HepG2 (cell line): Measurements from ENCODE around the gene DAB2. TPM values are rescaled to one million over a fixed set of nuclear protein-coding genes. Genes with fewer than 3 reads are reported as not detected.

Experiments
- AGO2 ChIP-seq: fragments of 200-400 bp; formaldehyde crosslinking; optimal IDR thresholded peaks from 2 replicates; pipeline ENCODE3; 2017; ENCODE audit warnings: mild to moderate bottlenecking, low read depth, low read length, moderate library complexity
- BATF2 ChIP-seq: sonication (generic); formaldehyde crosslinking; IDR thresholded peaks from 2 replicates; pipeline ENCODE4 v1.8.0; 2022; ENCODE audit warnings: mild to moderate bottlenecking, missing genetic modification reagents, moderate library complexity
- E2F1 ChIP-seq: sonication (generic); formaldehyde crosslinking; IDR thresholded peaks from 2 replicates; pipeline ENCODE4 v1.5.0; 2020; ENCODE audit warnings: missing genetic modification reagents
- GFI1 ChIP-seq: sonication (generic); formaldehyde crosslinking; IDR thresholded peaks from 2 replicates; pipeline ENCODE4 v1.5.0; 2020; ENCODE audit warnings: missing genetic modification reagents, mild to moderate bottlenecking, borderline replicate concordance
- HHEX ChIP-seq: IDR thresholded peaks from 2 replicates; pipeline ENCODE4 v1.6.1; 2016; ENCODE audit warnings: control low read depth
- ISX ChIP-seq: sonication (generic); formaldehyde crosslinking; conservative IDR thresholded peaks from 2 replicates; pipeline ENCODE4 v1.5.0; 2020; ENCODE audit warnings: missing genetic modification reagents
- MAF1 ChIP-seq: sonication (generic); formaldehyde crosslinking; IDR thresholded peaks from 2 replicates; pipeline ENCODE4 v1.5.0; 2020; ENCODE audit warnings: missing genetic modification reagents, borderline replicate concordance
- MAFK ChIP-seq, 2 experiments: IDR thresholded peaks in 1 of 2; conservative IDR thresholded peaks in 1 of 2; 2 replicates each; pipeline ENCODE4 v1.6.1; 2011; ENCODE audit warnings: improper control_type of control experiment in 2 of 2, low read length in 2 of 2
- NFRKB ChIP-seq: fragments of 450-650 bp; IDR thresholded peaks from 2 replicates; pipeline ENCODE4 v1.6.1; 2017
- REPIN1 ChIP-seq: sonication (generic); formaldehyde crosslinking; IDR thresholded peaks from 2 replicates; pipeline ENCODE4 v1.8.0; 2022; ENCODE audit warnings: missing genetic modification reagents, low read depth, mild to moderate bottlenecking, borderline replicate concordance
- SNAPC2 ChIP-seq: sonication (generic); formaldehyde crosslinking; IDR thresholded peaks from 2 replicates; pipeline ENCODE4 v1.8.1; 2022; ENCODE audit warnings: mild to moderate bottlenecking, missing genetic modification reagents
- THRA ChIP-seq: sonication (generic); formaldehyde crosslinking; IDR thresholded peaks from 2 replicates; pipeline ENCODE4 v1.4.0; 2020; ENCODE audit warnings: missing genetic modification reagents, borderline replicate concordance
- ZBTB21 ChIP-seq: sonication (generic); formaldehyde crosslinking; IDR thresholded peaks from 2 replicates; pipeline ENCODE4 v1.4.0; 2020; ENCODE audit warnings: missing genetic modification reagents
- ZC3H4 ChIP-seq: sonication (generic); formaldehyde crosslinking; IDR thresholded peaks from 2 replicates; pipeline ENCODE4 v1.4.0; 2020; ENCODE audit warnings: missing genetic modification reagents, borderline replicate concordance
- ZNF232 ChIP-seq: sonication (generic); formaldehyde crosslinking; IDR thresholded peaks from 2 replicates; pipeline ENCODE4 v1.4.0; 2020; ENCODE audit warnings: missing genetic modification reagents, borderline replicate concordance
- ZNF280D ChIP-seq: sonication (generic); formaldehyde crosslinking; IDR thresholded peaks from 2 replicates; pipeline ENCODE4 v1.5.1; 2020; ENCODE audit warnings: mild to moderate bottlenecking, missing genetic modification reagents
- ZNF430 ChIP-seq: sonication (generic); formaldehyde crosslinking; IDR thresholded peaks from 2 replicates; pipeline ENCODE4 v1.9.0; 2021; ENCODE audit warnings: mild to moderate bottlenecking, missing genetic modification reagents
- ZNF720 ChIP-seq: sonication (generic); formaldehyde crosslinking; IDR thresholded peaks from 2 replicates; pipeline ENCODE4 v1.4.0; 2020; ENCODE audit warnings: missing genetic modification reagents
- polyA plus RNA-seq, 8 experiments: library from polyadenylated mRNA; depleted of rRNA in 3 of 8; stranded (reverse) in 7 of 8; unstranded in 1 of 8; fragments of >200 nt; fragmentation: Illumina TruSeq in 4 of 8; extraction: Trizol in 4 of 8; gene quantifications; 2 replicates each; pipeline versions ENCODE4 v1.2.1 to v1.2.3, GENCODE V29; 2011 to 2016; ENCODE audit warnings: low read depth in 4 of 8, missing spikeins in 1 of 8, mixed read lengths in 1 of 8; ENCODE audit not compliant: insufficient read depth in 1 of 8
- total RNA-seq, 5 experiments: library from RNA; depleted of rRNA; stranded (reverse); fragments of >200 nt; fragmentation: Illumina TruSeq; extraction: Trizol; gene quantifications; 2 replicates each; pipeline ENCODE4 v1.2.3, GENCODE V29; 2016; ENCODE audit warnings: low read depth in 1 of 5
- TF ChIP-seq, protein P1 (sequence below), 2 experiments: sonication (generic) in 1 of 2; formaldehyde crosslinking in 1 of 2; IDR thresholded peaks; 2 replicates each; pipeline versions ENCODE4 v1.4.0 to v1.6.1; 2016 to 2020; ENCODE audit warnings: borderline replicate concordance in 1 of 2, low read depth in 1 of 2, mild to moderate bottlenecking in 1 of 2, missing genetic modification reagents in 1 of 2
- TF ChIP-seq, protein P2 (sequence below): IDR thresholded peaks from 2 replicates; pipeline ENCODE4 v1.6.1; 2016; ENCODE audit warnings: missing genetic modification reagents, missing compliant biosample characterization

DAB2 gene
- total and polyA plus RNA-seq, 2 of the 13 experiments (the other 11 are each of a cell fraction or from before 2014, with no cell fraction given) = 6.4 to 6.5 TPM

GRCh38 chr5:39437467-39437866 lies 12.7 kb upstream of the DAB2 start (continued):
- TF ChIP-seq, protein P1, sequence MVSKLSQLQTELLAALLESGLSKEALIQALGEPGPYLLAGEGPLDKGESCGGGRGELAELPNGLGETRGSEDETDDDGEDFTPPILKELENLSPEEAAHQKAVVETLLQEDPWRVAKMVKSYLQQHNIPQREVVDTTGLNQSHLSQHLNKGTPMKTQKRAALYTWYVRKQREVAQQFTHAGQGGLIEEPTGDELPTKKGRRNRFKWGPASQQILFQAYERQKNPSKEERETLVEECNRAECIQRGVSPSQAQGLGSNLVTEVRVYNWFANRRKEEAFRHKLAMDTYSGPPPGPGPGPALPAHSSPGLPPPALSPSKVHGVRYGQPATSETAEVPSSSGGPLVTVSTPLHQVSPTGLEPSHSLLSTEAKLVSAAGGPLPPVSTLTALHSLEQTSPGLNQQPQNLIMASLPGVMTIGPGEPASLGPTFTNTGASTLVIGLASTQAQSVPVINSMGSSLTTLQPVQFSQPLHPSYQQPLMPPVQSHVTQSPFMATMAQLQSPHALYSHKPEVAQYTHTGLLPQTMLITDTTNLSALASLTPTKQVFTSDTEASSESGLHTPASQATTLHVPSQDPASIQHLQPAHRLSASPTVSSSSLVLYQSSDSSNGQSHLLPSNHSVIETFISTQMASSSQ (IDR thresholded peaks at IDR 0.05; ENCODE audit: low read depth) = peak; percentile 66
- TF ChIP-seq, protein P1 (CRISPR knock-in tag; IDR thresholded peaks at IDR 0.05; ENCODE audit: borderline replicate concordance) = no peak
- TF ChIP-seq, protein P2, sequence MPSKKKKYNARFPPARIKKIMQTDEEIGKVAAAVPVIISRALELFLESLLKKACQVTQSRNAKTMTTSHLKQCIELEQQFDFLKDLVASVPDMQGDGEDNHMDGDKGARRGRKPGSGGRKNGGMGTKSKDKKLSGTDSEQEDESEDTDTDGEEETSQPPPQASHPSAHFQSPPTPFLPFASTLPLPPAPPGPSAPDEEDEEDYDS (CRISPR knock-in tag) = no peak
- TF ChIP-seq MAFK (conservative IDR thresholded peaks at IDR 0.05 in 1 of 2, IDR thresholded peaks at IDR 0.05 in 1 of 2; ENCODE audit: low read length in 2 of 2) (no peak), REPIN1 (no peak), GFI1 (CRISPR knock-in tag) (peak; percentile 79), ZBTB21 (peak; percentile 54; the same call in 1 of the 2 replicates), BATF2 (no peak), E2F1 (no peak), ZNF430 (CRISPR knock-in tag) (no peak), ZNF280D (CRISPR knock-in tag) (no peak), ZNF720 (CRISPR knock-in tag) (no peak), NFRKB (no peak), HHEX (peak; percentile 99), ZNF232 (CRISPR knock-in tag) (no peak), ZC3H4 (CRISPR knock-in tag) (no peak), MAF1 (no peak), AGO2 (no peak), THRA (CRISPR knock-in tag) (peak; percentile 57; the same call in 1 of the 2 replicates), SNAPC2 (no peak), ISX (no peak)
